Measurements from ENCODE around the gene MALL. TPM values are rescaled to one million over a fixed set of nuclear protein-coding genes. Genes with fewer than 3 reads are reported as not detected.

MALL gene
- total RNA-seq, 8 experiments from 2014 or later, result 0.05 to 11.3 (median 0.31) TPM

- Histone ChIP-seq H3K4me3 (no peak overlapping the region), H3K4me1 (replicated peaks in 1 of 2) (no peaks in the 10 kb centered on the region), H3K27ac (no peak overlapping the region)
- in situ Hi-C loops (cut with MboI; ENCODE audit: low pct_unique_long_range_greater_than_20kb in 2 of 9, low sequenced_read_pairs in 9 of 9, unreplicated experiment in 9 of 9), result no loop called here
- ATAC-seq (replicated peaks in 6 of 8), result peak in 2 of 8 experiments; percentile 41 to 56
- 22 to 100% (median 83%) methylated on average over 1 to 2 of the region's 2 CpGs; no CpG with 5 or more reads in 2 of the 10 experiments for WGBS, 10 experiments
Observed at GRCh38 chr2:110131166-110131565, 15.5 kb upstream of the MALL start.

- Histone ChIP-seq H3K27ac (no peak overlapping the region), H3K4me3 (no peak overlapping the region), H3K4me1 (replicated peaks in 1 of 2) (no peaks in the 10 kb centered on the region)
- in situ Hi-C loops (cut with MboI; ENCODE audit: low pct_unique_long_range_greater_than_20kb in 2 of 9, low sequenced_read_pairs in 9 of 9, unreplicated experiment in 9 of 9), result no loop called here
- ATAC-seq (replicated peaks in 6 of 8), result peak in 3 of 8 experiments; percentile 59 to 77 (median 71)
- 10 to 100% (median 53%) methylated on average over 1 to 2 of the region's 2 CpGs; no CpG with 5 or more reads in 2 of the 10 experiments for WGBS, 10 experiments
Observed at GRCh38 chr2:110130757-110131156, 15.1 kb upstream of the MALL start.

DNA sequence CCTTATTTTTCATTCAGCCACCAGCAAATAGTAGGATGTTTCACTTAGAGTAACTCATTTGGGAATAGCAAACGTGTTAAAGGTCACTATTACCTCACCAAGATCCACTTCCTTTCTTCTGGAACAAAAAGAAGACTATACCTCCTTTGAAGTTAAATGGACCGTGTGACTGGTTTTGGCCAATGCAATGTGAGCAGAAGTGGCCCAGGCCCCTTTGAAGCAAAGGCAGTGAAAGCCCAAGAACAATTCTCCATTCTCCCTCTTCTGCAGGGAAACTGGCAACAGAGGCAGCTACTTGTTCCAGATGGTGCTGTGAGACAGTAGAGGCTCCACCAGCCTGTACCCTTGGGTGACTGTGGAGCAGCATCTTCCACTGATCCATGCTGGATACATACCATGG, 11.3 kb upstream of the MALL start:
- Histone ChIP-seq H3K4me3 (no peak overlapping the region), H3K27ac (no peak overlapping the region), H3K4me1 (replicated peaks in 1 of 2) (no peaks in the 10 kb centered on the region)
- peak in 1 of 8 experiments; percentile 16 for ATAC-seq (replicated peaks in 6 of 8)
- in situ Hi-C loops (cut with MboI; ENCODE audit: low pct_unique_long_range_greater_than_20kb in 2 of 9, low sequenced_read_pairs in 9 of 9, unreplicated experiment in 9 of 9), result no loop called here
- WGBS, 10 experiments, result 0 to 56% (median 33%) methylated on average over 1 to 2 of the region's 2 CpGs; no CpG with 5 or more reads in 1 of the 10 experiments

DNA sequence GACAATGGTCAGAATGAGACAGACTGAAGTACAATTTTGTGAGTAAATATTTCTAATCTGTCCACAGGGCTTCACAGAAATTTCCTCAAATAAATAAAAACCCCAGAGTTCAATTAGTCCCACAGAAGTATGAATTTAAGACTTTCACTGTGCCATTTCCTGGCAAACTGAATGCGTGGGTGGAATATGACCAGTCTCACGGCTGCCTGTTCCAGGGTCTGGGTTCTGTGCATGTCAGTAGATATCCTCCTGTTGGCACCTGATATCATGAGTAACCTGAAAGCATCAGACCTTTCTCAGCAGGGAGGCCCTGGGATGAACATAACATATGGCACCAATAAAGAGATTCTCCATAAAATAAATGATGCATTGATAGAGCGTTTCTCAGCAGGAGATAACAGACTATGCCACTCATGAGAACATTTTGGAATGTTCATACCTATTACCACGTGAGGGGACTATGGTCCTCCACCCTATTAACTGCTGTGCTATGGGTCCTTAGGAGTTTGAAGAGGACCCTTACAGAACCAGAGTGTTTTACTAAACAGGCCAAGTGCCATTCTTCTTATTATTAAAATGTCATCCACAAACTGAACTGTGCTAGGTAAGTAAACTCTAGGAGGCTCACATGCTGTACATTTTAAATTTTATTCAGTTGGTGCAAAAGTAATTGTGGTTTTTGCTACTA, 10.6 kb upstream of the MALL start:
- no peaks in the 10 kb centered on the region for H3K4me1 ChIP-seq (replicated peaks in 1 of 2)
- 17 to 100% (median 81%) methylated on average over 2 to 4 of the region's 4 CpGs; no CpG with 5 or more reads in 2 of the 10 experiments for WGBS, 10 experiments
- no peak overlapping the region for H3K4me3 ChIP-seq
- in situ Hi-C loops (cut with MboI; ENCODE audit: low pct_unique_long_range_greater_than_20kb in 2 of 9, low sequenced_read_pairs in 9 of 9, unreplicated experiment in 9 of 9), result no loop called here
- no peak overlapping the region for H3K27ac ChIP-seq
- no peak for ATAC-seq (replicated peaks in 6 of 8)

DNA sequence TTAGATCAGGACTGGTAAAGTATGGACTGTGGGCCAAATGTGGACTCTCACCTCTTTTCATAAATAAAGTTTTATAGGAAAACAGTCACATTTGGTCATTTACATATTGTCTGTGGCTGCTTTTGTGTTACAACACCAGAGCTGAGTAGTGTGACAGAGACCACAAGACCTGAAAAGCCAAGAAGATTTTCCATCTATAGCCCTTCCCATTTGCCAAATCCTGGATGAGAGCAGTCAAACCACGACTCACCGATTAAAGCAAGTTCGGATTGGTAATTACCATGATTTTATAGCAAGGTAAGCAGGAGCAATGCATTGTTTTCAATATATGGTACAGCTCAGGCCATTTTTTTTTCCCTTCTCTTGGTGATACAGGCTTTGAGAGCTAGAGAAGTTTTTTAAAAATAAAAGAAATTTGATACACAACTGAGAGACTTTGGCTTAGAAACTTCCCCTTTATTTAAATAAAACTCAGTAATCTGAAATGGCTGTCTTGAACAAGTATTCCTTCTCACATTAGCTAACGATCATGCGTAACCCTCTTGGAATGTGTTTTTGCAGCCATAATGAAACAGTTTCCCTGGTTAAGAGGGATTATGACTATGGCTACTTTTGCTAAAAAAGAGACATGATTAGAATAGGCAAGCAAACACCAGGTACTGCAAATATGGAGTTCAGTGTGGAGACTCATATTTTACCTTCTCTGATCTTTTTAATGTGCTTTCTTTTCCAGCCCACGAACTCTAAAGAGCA, 9.5 kb upstream of the MALL start:
- Histone ChIP-seq H3K4me3 (no peak overlapping the region), H3K27ac (no peak overlapping the region), H3K4me1 (replicated peaks in 1 of 2) (no peaks in the 10 kb centered on the region)
- in situ Hi-C loops (cut with MboI; ENCODE audit: low pct_unique_long_range_greater_than_20kb in 2 of 9, low sequenced_read_pairs in 9 of 9, unreplicated experiment in 9 of 9), result no loop called here
- WGBS, 10 experiments, result 61 to 100% (median 86%) methylated on average over 1 to 6 of the region's 6 CpGs
- peak in 1 of 8 experiments; percentile 40 for ATAC-seq (replicated peaks in 6 of 8)

DNA sequence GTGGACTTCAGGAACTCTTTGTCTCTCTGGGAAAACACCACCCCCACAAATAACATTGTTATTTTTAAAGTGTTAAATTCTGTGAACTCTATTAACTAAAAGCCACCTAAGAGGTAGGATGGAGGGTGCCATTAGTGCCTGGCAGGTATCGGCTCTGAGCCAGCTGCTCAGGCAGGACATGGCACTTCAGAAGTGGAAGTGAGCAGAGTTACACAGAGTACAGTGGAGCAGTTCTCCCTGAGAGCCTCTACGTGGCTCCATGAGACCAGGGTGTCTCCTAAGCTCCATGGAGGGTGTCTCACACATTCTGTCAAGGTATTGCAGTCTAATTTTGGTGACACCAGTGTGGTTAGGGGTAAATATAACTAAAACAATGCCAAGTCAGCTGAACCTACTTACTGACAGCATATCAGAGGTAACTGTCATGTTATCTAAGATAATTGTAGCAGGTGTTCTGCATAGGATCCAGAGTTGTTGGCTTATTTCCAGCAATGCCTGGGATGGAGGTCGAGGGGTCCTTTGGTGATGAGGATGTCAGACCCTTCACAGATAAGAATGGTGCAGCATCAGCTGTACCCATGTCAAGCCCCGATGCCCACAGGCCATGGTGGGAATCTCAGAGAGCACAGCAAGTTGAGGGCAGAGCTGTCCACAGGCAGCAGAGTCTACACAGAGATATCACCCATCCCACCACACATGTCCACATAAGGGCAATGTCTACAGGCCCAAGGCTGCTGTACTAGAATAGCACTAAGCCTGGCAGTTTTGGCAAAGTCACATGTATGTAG, 8.6 kb upstream of the MALL start:
- Histone ChIP-seq H3K4me1 (replicated peaks in 1 of 2) (no peaks in the 10 kb centered on the region), H3K27ac (no peak overlapping the region), H3K4me3 (no peak overlapping the region)
- 54 to 100% (median 100%) methylated on average over 1 to 4 of the region's 4 CpGs; no CpG with 5 or more reads in 2 of the 10 experiments for WGBS, 10 experiments
- in situ Hi-C loops (cut with MboI; ENCODE audit: low pct_unique_long_range_greater_than_20kb in 2 of 9, low sequenced_read_pairs in 9 of 9, unreplicated experiment in 9 of 9), result no loop called here
- ATAC-seq (replicated peaks in 6 of 8), result no peak

DNA sequence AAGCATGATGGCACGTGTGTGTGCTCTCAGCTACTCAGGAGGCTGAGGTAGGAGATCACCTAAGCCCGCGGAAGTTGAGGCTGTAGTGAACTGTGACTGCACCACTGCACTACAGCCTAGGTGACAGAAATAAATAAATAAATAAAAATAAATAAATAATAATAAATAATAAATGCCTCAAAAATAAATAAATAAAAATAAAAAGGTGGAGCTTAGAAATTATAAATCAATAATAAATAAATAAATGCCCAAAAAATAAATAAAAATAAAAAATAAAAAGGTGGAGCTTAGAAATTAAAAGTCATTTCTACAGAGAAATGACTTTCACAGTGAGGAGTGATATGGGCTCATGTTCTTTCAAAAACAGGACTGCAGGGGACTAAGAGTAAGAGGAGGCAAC, 6.0 kb upstream of the MALL start:
- Histone ChIP-seq H3K4me1 (replicated peaks in 1 of 2) (no peaks in the 10 kb centered on the region), H3K27ac (no peak overlapping the region), H3K4me3 (no peak overlapping the region)
- in situ Hi-C loops (cut with MboI; ENCODE audit: low pct_unique_long_range_greater_than_20kb in 2 of 9, low sequenced_read_pairs in 9 of 9, unreplicated experiment in 9 of 9), result no loop called here
- 77 to 100% (median 95%) methylated on average over 1 to 3 of the region's 3 CpGs; no CpG with 5 or more reads in 1 of the 10 experiments for WGBS, 10 experiments
- no peak for ATAC-seq (replicated peaks in 6 of 8)

DNA sequence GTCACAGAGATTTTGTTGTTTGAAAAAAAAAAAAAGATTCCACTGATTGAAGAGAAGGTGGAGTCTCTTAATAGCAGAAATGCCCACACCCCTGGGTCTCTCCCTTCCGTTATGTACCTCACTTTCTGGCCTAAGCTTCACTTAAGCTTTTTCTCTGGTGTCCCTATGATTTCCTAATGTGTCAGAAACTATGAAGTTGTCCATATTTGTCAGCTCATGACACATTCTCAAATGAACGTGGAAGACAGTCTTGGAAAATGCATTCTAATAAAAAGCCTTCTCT, 5.4 kb upstream of the MALL start:
- WGBS, 10 experiments, result 36 to 100% (median 100%) methylated on average over 1 to 2 of the region's 2 CpGs; no CpG with 5 or more reads in 3 of the 10 experiments
- no peak overlapping the region for H3K27ac ChIP-seq
- no peaks in the 10 kb centered on the region for H3K4me1 ChIP-seq (replicated peaks in 1 of 2)
- peak in 2 of 8 experiments; percentile 22 to 37 for ATAC-seq (replicated peaks in 6 of 8)
- no peak overlapping the region for H3K4me3 ChIP-seq
- in situ Hi-C loops (cut with MboI; ENCODE audit: low pct_unique_long_range_greater_than_20kb in 2 of 9, low sequenced_read_pairs in 9 of 9, unreplicated experiment in 9 of 9), result no loop called here

DNA sequence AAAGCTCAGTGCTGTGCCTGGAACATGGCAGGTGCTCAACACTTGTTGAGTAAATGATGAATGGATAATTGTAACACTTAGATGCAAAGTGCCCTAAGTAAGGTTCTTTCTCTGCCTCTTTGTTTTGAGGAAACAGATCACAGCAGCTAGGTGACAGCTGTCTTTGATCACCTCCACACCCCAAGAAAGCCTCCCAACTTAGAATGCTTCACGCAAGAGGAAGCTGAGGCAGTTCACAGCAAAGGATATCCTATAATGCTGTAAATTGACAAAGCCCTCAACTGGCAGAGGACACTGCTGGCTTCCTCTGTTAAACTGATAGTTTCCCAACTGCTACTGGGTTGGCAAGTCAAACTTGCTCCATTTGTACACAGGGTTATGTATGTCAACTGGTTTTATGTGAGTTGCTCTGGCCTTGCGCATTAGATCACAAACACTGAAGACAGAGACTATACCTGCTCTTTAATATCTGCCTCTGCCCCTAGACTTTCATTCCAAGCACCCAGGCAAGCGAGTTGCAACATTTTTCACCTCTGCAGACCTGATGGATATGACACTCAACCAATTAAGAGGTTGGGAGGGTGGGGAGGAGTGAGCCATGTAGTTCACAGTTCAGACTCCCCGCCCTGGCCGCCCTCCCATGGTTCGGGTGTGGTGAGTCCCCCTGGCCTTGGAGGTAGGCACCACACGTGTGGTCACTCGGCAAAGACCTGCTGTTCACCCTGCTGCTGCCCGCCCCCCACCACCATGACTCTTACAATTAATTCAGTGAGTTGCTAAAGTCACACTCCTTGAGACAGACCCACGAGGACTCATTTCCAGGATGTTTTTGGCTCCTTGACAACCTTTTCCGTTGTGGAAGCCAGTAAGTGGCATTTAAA, 4.8 kb upstream of the MALL start:
- ATAC-seq (replicated peaks in 6 of 8), result peak in 2 of 8 experiments; percentile 8 to 33
- in situ Hi-C loops (cut with MboI; ENCODE audit: low pct_unique_long_range_greater_than_20kb in 2 of 9, low sequenced_read_pairs in 9 of 9, unreplicated experiment in 9 of 9), result no loop called here
- Histone ChIP-seq H3K4me1 (replicated peaks in 1 of 2) (no peaks in the 10 kb centered on the region), H3K4me3 (no peak overlapping the region), H3K27ac (no peak overlapping the region)
- WGBS, 10 experiments, result 17 to 100% (median 70%) methylated on average over 1 to 5 of the region's 11 CpGs; no CpG with 5 or more reads in 3 of the 10 experiments

DNA sequence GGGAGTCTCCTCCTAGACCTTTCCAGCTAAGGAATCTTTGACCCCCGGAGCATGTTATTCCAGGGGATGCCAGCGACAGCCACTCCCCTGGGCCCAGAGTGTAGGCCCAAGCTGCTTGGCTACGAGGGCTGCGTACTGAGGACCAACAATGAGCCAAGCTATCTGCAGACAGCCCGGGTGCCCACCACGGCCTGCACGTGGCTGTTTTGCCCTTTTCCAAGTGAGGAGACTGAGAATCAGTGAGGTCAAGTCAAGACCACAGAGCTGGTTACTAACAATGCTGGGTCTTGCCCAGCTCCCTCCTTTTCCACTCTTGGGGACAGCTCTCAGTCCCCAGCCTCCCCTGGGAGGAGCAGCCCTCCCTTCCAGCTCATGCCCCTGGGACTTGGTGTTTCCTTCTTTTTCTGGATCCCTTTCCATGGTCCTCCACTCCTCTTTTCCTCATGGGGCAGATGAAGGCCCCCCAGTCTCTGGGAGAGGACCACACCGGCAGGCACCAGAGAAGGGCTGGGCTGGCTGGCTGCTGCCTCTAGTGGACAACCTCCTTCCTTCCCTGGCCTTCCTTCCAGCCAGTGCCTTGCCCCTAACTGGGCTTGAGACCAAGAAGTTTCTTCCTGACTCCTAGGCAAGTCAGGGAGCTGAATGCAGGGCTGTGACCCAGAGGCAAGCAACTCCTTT, 550 bp upstream of the MALL start:
- WGBS, 10 experiments, result 0 to 23% methylated on average over 1 to 5 of the region's 8 CpGs; no CpG with 5 or more reads in 8 of the 10 experiments
- ATAC-seq (replicated peaks in 6 of 8), result peak in 6 of 8 experiments; percentile 7 to 83 (median 62)
- in situ Hi-C loops (cut with MboI; ENCODE audit: low pct_unique_long_range_greater_than_20kb in 2 of 9, low sequenced_read_pairs in 9 of 9, unreplicated experiment in 9 of 9), result no loop called here
- peak overlapping the region in 2 of 5 donors; percentile 12 to 19 for H3K4me3 ChIP-seq
- H3K4me1 ChIP-seq (replicated peaks in 1 of 2), result peaks cover 0 to 3% of the 10 kb centered on the region in 2 donors
- H3K27ac ChIP-seq, result no peak overlapping the region

DNA sequence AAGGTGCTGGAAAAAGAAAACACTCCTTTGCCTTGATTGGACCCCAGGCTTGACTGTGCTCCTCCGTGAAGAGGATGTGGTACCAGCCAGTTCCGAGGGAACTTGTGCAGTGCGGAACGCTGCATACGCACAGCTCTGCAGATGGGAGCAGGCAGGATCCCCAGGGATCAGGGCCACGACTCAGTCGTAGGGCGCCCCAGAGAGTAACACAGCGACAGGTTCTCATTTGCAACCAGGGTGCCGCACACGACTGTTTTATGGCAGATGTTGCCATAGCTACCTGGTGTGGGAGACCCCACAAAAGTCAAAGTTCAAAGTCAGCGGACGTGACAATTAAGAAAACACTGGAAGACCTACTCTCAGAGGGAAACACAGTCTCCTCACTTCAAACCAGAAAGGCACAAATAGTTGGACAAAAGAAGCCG, 779 bp downstream of the MALL start:
- in situ Hi-C loops (cut with MboI; ENCODE audit: low pct_unique_long_range_greater_than_20kb in 2 of 9, low sequenced_read_pairs in 9 of 9, unreplicated experiment in 9 of 9), result no loop called here
- Histone ChIP-seq H3K4me3 (no peak overlapping the region), H3K27ac (no peak overlapping the region), H3K4me1 (replicated peaks in 1 of 2) (peaks cover 0 to 3% of the 10 kb centered on the region in 2 donors)
- peak in 5 of 8 experiments; percentile 19 to 72 (median 52) for ATAC-seq (replicated peaks in 6 of 8)
- WGBS, 10 experiments, result 14 to 80% (median 71%) methylated on average over 1 to 11 of the region's 14 CpGs; no CpG with 5 or more reads in 3 of the 10 experiments

Data from motor neuron (in vitro differentiated cells).